ENCODE measurements around the gene NDUFS2.

GRCh38 chr1:161220002-161220401 lies 17.8 kb downstream of the NDUFS2 start:
- TF ChIP-seq CTCF (IDR thresholded peaks at IDR 0.05) (no peak), EP300 (IDR thresholded peaks at IDR 0.05) (no peak)

All from tibial nerve (tissue), 4 donors.